ENCODE data around the gene PCDHGB6.
"Not testable (repeated sequence)": the region's sequence is repeated elsewhere in the genome, so short reads cannot be mapped to it uniquely, and the experiment has no call there.

PCDHGB6 gene

GRCh38 chr5:141412854-141413539, 5.2 kb downstream of the PCDHGB6 start, which contains the start of gene PCDHGA10:
PCDHGA10 (plus strand) TSS chr5:141412987; CDS start chr5:141413176, 189 bp downstream.
- in situ Hi-C loops (cut with MboI; ENCODE audit: low pct_unique_long_range_greater_than_20kb, low sequenced_read_pairs), result no loop called here
- peak; percentile 87 for DNase-seq

GRCh38 chr5:141413540-141414069, 5.8 kb downstream of the PCDHGB6 start:
- DNase-seq, result no peak
- in situ Hi-C loops (cut with MboI; ENCODE audit: low pct_unique_long_range_greater_than_20kb, low sequenced_read_pairs), result no loop called here

GRCh38 chr5:141414548-141415274, 6.9 kb downstream of the PCDHGB6 start:
- in situ Hi-C loops (cut with MboI; ENCODE audit: low pct_unique_long_range_greater_than_20kb, low sequenced_read_pairs); DNase-seq: not testable (repeated sequence)

GRCh38 chr5:141415275-141415618, 7.4 kb downstream of the PCDHGB6 start:
- DNase-seq; in situ Hi-C loops (cut with MboI; ENCODE audit: low pct_unique_long_range_greater_than_20kb, low sequenced_read_pairs): not testable (repeated sequence)

- peak; percentile 13 for DNase-seq
- in situ Hi-C loops (cut with MboI; ENCODE audit: low pct_unique_long_range_greater_than_20kb, low sequenced_read_pairs), result not testable (repeated sequence)
These were observed 9.8 kb downstream of the PCDHGB6 start, which contains the start of gene PCDHGB7 for GRCh38 chr5:141417494-141418172. PCDHGB7 (plus strand) TSS chr5:141417677; CDS start chr5:141417860, 183 bp downstream.

GRCh38 chr5:141419074-141419880, 11.5 kb downstream of the PCDHGB6 start:
- DNase-seq, result no peak
- in situ Hi-C loops (cut with MboI; ENCODE audit: low pct_unique_long_range_greater_than_20kb, low sequenced_read_pairs), result no loop called here

GRCh38 chr5:141420855-141421488, 13.2 kb downstream of the PCDHGB6 start, which contains the start of gene PCDHGA11:
PCDHGA11 (plus strand) TSS chr5:141421051; CDS start chr5:141421228, 177 bp downstream.
- peak; percentile 33 for DNase-seq
- in situ Hi-C loops (cut with MboI; ENCODE audit: low pct_unique_long_range_greater_than_20kb, low sequenced_read_pairs), result no loop called here

- DNase-seq, result no peak
- in situ Hi-C loops (cut with MboI; ENCODE audit: low pct_unique_long_range_greater_than_20kb, low sequenced_read_pairs), result no loop called here
These were observed 13.7 kb downstream of the PCDHGB6 start for GRCh38 chr5:141421489-141421855.

- in situ Hi-C loops (cut with MboI; ENCODE audit: low pct_unique_long_range_greater_than_20kb, low sequenced_read_pairs), result no loop called here
- no peak for DNase-seq
These were observed 15.0 kb downstream of the PCDHGB6 start for GRCh38 chr5:141422742-141423291.

- in situ Hi-C loops (cut with MboI; ENCODE audit: low pct_unique_long_range_greater_than_20kb, low sequenced_read_pairs), result no loop called here
- no peak for DNase-seq
These were observed 20.1 kb downstream of the PCDHGB6 start for GRCh38 chr5:141427783-141428426.

- DNase-seq, result no peak
These were observed 22.7 kb downstream of the PCDHGB6 start, which contains the start of gene PCDHGA12 for GRCh38 chr5:141430332-141431113. PCDHGA12 (plus strand) TSS chr5:141430507; CDS start chr5:141430760, 253 bp downstream.

GRCh38 chr5:141431286-141431685, 23.5 kb downstream of the PCDHGB6 start:
- DNase-seq, result no peak
- in situ Hi-C loops (cut with MboI; ENCODE audit: low pct_unique_long_range_greater_than_20kb, low sequenced_read_pairs), result no loop called here

More at GRCh38 chr5:141430332-141431113, 22.7 kb downstream of the PCDHGB6 start, which contains the start of gene PCDHGA12:
- in situ Hi-C loops (cut with MboI; ENCODE audit: low pct_unique_long_range_greater_than_20kb, low sequenced_read_pairs), result no loop called here

GRCh38 chr5:141432308-141432707, 24.5 kb downstream of the PCDHGB6 start:
- in situ Hi-C loops (cut with MboI; ENCODE audit: low pct_unique_long_range_greater_than_20kb, low sequenced_read_pairs); DNase-seq: not testable (repeated sequence)

GRCh38 chr5:141432726-141433125, 24.9 kb downstream of the PCDHGB6 start:
- in situ Hi-C loops (cut with MboI; ENCODE audit: low pct_unique_long_range_greater_than_20kb, low sequenced_read_pairs); DNase-seq: not testable (repeated sequence)

- DNase-seq, result no peak
- in situ Hi-C loops (cut with MboI; ENCODE audit: low pct_unique_long_range_greater_than_20kb, low sequenced_read_pairs), result no loop called here
These were observed 26.2 kb downstream of the PCDHGB6 start for GRCh38 chr5:141434006-141434405.

- in situ Hi-C loops (cut with MboI; ENCODE audit: low pct_unique_long_range_greater_than_20kb, low sequenced_read_pairs), result no loop called here
- no peak for DNase-seq
These were observed 29.4 kb downstream of the PCDHGB6 start for GRCh38 chr5:141437221-141437620.

Measured in KBM-7 (cell line).